Measurements from ENCODE around the gene SFXN3.

Gene SFXN3

GRCh38 chr10:101063548-101064414, 32.7 kb downstream of the SFXN3 start:
- Histone ChIP-seq H2AFZ (ENCODE audit: low read depth, low read length, severe bottlenecking) (no peak overlapping the region), H3K36me3 (ENCODE audit: low read length) (no peaks in the 10 kb centered on the region), H3K9ac (ENCODE audit: low read length) (no peak overlapping the region), H3K9me3 (ENCODE audit: insufficient read depth, low read length) (no peaks in the 10 kb centered on the region), H3K27me3 (ENCODE audit: low read length) (no peaks in the 10 kb centered on the region), H3K9me2 (replicated peaks; ENCODE audit: insufficient read depth, low read length) (no peaks in the 10 kb centered on the region), H4K20me1 (ENCODE audit: low read depth, low read length) (peaks cover 4% of the 10 kb centered on the region; the same call in 1 of the 2 replicates), H3K27ac (ENCODE audit: low read depth, low read length) (no peak overlapping the region), H3F3A (ENCODE audit: insufficient read depth) (peaks cover 17% of the 10 kb centered on the region), H3K4me2 (ENCODE audit: low read depth, low read length, poor library complexity, severe bottlenecking) (no peak overlapping the region), H3K4me3 (ENCODE audit: insufficient read depth, low read length, poor library complexity, severe bottlenecking) (no peak overlapping the region), H3K79me2 (ENCODE audit: insufficient read depth, low read length) (peaks cover 16% of the 10 kb centered on the region)
- TF ChIP-seq EZH2phosphoT487 (conservative IDR thresholded peaks at IDR 0.05; ENCODE audit: low read length) = no peak

GRCh38 chr10:101064415-101065030, 33.5 kb downstream of the SFXN3 start:
- Histone ChIP-seq H3K9ac (ENCODE audit: low read length) (no peak overlapping the region), H2AFZ (ENCODE audit: low read depth, low read length, severe bottlenecking) (no peak overlapping the region), H3K4me3 (ENCODE audit: insufficient read depth, low read length, poor library complexity, severe bottlenecking) (no peak overlapping the region), H3K79me2 (ENCODE audit: insufficient read depth, low read length) (peaks cover 9% of the 10 kb centered on the region), H4K20me1 (ENCODE audit: low read depth, low read length) (peaks cover 1% of the 10 kb centered on the region; the same call in 1 of the 2 replicates), H3K27ac (ENCODE audit: low read depth, low read length) (no peak overlapping the region), H3K36me3 (ENCODE audit: low read length) (no peaks in the 10 kb centered on the region), H3K27me3 (ENCODE audit: low read length) (no peaks in the 10 kb centered on the region), H3K4me2 (ENCODE audit: low read depth, low read length, poor library complexity, severe bottlenecking) (no peak overlapping the region), H3F3A (ENCODE audit: insufficient read depth) (peaks cover 17% of the 10 kb centered on the region), H3K9me2 (replicated peaks; ENCODE audit: insufficient read depth, low read length) (no peaks in the 10 kb centered on the region), H3K9me3 (ENCODE audit: insufficient read depth, low read length) (no peaks in the 10 kb centered on the region)
- TF ChIP-seq EZH2phosphoT487 (conservative IDR thresholded peaks at IDR 0.05; ENCODE audit: low read length) (no peak), CTCF (IDR thresholded peaks at IDR 0.05; ENCODE audit: insufficient read depth, low read length, poor library complexity, severe bottlenecking) (no peak)

- H3K79me2 ChIP-seq (ENCODE audit: insufficient read depth, low read length) = no peaks in the 10 kb centered on the region
- no peak overlapping the region for H3K4me3 ChIP-seq (ENCODE audit: insufficient read depth, low read length, poor library complexity, severe bottlenecking)
- no peak overlapping the region for H3K9ac ChIP-seq (ENCODE audit: low read length)
- no peak overlapping the region for H3K4me2 ChIP-seq (ENCODE audit: low read depth, low read length, poor library complexity, severe bottlenecking)
- H3K27me3 ChIP-seq (ENCODE audit: low read length) = no peaks in the 10 kb centered on the region
- no peaks in the 10 kb centered on the region for H4K20me1 ChIP-seq (ENCODE audit: low read depth, low read length)
- H3F3A ChIP-seq (ENCODE audit: insufficient read depth) = peaks cover 9% of the 10 kb centered on the region; the same call in 1 of the 2 replicates
- no peaks in the 10 kb centered on the region for H3K9me3 ChIP-seq (ENCODE audit: insufficient read depth, low read length)
- TF ChIP-seq EZH2phosphoT487 (conservative IDR thresholded peaks at IDR 0.05; ENCODE audit: low read length) = no peak
- TF ChIP-seq CTCF (IDR thresholded peaks at IDR 0.05; ENCODE audit: insufficient read depth, low read length, poor library complexity, severe bottlenecking) = no peak
- H3K27ac ChIP-seq (ENCODE audit: low read depth, low read length) = no peak overlapping the region
- no peaks in the 10 kb centered on the region for H3K36me3 ChIP-seq (ENCODE audit: low read length)
- no peak overlapping the region for H2AFZ ChIP-seq (ENCODE audit: low read depth, low read length, severe bottlenecking)
- no peaks in the 10 kb centered on the region for H3K9me2 ChIP-seq (replicated peaks; ENCODE audit: insufficient read depth, low read length)
Observed at GRCh38 chr10:101065481-101066145, 34.6 kb downstream of the SFXN3 start.
